GM21381 (cell line): ENCODE data around the gene ABCB6.

Source experiments
- ATAC-seq: cut with Tn5 transposase; IDR thresholded peaks from one replicate; pipeline ENCODE4 v1.9.1; 2021; ENCODE audit warnings: mild to moderate bottlenecking, moderate library complexity; ENCODE audit not compliant: unreplicated experiment

ABCB6 gene

GRCh38 chr2:219186754-219187456, 31.9 kb downstream of the ABCB6 start:
- no peak for ATAC-seq

GRCh38 chr2:219184121-219184520, 34.6 kb downstream of the ABCB6 start:
- ATAC-seq = no peak

DNA sequence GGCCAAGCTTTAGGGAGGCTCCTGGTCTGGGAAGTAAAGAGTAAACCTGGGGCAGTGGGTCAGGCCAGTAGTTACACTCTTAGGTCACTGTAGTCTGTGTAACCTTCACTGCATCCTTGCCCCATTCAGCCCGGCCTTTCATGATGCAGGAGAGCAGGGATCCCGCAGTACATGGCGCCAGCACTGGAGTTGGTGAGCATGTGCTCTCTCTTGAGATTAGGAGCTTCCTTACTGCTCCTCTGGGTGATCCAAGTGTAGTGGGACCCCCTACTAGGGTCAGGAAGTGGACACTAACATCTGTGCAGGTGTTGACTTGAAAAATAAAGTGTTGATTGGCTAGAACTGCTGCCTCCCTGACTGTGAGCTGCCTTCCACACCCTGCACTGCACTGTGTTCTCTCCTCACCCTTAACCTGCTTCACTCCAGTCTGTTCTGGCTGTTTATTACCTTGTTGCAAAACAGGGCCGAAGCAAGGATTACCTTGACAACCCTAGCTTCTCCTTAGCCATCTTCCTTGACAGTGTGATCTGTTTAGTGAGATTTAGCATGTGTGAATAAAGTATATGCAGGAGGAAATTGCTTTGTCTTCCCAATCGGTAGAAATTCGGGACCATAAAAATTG, 35.5 kb downstream of the ABCB6 start:
- no peak for ATAC-seq

- ATAC-seq = no peak
Observed at GRCh38 chr2:219182331-219183150, 36.2 kb downstream of the ABCB6 start.

- no peak for ATAC-seq
Observed at GRCh38 chr2:219181531-219181930, 37.2 kb downstream of the ABCB6 start.

DNA sequence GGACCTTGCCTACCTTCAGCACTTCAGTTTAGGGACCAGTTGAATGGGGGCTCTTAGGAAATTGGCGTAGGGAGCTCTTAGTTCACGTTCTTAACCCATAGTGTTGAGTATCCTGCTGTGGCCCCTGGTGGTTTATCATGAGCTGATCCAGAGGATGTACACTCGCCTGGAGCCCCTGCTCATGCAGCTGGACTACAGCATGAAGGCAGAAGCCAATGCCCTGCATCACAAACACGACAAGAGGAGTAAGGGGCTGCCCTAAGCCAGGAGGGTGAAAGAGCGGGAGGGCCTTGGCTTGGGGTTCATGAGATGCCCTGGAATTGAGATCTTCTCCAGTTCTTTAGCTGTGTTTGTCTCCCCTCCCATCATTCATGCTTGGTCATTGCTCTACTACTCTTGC, 37.8 kb downstream of the ABCB6 start:
- ATAC-seq = no peak

GRCh38 chr2:219179601-219180465, 38.9 kb downstream of the ABCB6 start:
- no peak for ATAC-seq

DNA sequence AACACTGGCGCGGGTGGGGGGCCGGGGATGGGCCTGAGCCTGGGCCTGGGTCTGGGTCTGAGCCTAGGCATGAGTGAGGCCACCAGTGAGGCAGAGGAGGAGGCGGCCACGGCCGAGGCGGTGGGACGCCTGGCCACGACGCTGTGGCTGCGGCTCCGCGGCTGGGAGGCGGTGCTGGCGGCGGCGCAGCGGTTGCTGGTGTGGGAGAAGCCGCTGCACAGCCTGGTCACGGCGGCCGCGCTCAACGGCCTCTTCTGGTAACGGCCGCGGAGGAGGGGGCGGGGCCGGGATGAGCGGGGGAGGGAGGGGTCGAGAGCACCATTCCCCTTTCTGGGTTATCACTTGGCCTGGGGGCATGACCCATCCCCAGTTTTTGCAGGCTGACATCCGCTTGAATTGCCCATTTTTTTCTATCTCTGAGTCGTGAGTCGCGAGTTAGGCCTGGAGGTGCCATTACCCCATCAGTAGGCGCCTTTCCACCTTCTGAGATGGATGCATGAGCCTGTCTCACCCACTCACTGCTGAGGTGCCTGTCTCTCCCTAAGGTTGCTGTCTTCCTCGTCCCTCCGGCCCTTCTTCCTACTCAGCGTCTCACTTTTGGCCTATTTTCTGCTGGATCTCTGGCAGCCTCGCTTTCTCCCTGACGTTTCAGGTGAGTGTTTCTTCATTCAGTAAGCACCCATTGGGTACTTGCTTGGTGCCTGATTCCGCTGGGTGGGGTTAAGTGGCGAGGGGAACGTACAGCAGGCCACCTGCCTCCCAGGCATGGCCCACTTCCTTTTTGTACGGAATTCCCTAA, 40.2 kb downstream of the ABCB6 start:
- ATAC-seq = peak; percentile 11

DNA sequence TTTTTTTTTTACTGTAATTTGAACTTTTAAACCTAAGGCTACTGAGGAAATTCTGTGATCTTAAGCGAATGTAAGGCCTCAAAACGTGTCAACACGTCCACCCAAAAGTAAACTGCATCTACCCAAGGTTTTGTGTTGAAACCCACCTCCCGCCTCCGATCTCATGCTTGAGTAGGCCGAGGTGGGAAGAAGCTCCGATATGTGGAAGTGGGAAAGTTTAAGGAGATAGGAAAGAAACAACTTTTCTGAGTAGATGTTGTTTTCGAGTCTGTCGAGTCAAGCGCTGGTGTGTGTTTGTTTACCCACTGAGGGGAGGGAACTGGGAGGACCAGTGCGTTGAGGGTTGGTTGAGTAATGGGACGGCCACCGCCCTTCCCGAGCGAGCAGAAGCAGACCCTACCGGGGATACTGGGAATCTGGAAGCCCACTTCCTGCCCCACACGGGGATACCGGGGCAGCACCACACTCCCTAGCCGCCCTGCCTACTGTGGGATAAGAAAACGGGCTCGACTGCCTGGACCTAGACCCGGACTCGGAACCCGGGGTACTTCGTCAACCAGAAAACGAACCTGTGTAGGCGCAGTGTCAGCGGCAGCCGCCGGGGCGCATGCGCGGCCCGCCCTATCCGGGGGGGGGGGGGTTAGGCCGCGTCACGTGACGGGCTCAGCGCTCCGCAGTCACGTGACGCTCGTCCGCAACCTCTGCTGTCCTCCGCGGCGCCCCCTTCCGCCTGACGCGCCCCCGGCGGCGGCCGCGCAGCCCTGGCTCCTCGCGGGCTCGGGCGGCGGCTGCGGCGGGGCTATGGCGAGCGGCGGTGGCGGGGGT, 41.0 kb downstream of the ABCB6 start, which contains the start of gene RETREG2:
Gene RETREG2, plus strand, starts transcription at position 724 of the 825 bp plus-strand sequence. Its CDS starts 78 bp downstream, at position 802.
- peak; percentile 47 for ATAC-seq

DNA sequence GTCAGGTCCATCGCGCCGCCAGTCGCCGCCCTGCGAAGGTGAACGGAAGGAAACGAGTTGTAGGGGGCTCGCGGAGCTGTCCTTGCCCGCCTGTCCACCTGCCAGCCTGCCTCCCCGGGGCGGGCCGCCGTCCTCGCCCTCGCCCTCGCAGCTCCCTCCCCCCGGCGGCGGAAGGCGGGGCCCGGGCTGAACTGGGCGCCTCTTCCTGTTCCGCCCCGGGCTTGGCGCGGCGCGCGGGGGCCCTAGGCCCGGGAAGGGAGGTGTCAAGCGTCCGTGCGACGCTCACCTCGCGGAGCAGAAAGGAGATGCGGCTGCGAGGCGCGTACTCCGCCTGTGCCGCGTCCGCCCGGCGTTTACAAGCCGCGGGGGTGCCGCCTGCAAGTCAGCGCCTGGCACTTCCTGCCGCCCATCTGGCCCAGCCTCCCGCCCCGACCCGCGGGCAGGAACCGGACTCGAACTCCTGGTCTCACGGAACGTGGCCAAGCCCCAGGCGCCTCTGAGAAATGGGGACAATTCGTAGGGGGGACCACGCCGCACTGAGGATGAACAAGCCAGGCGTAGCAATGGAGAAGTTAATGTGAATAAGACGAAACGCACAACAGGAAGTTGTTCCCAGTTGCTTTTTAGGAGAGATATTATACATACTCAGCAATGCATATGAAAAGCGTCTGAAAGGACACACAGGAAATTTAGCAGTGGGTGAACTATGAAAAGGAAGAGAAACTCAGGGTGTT, 41.8 kb downstream of the ABCB6 start, which contains the start of gene CNPPD1:
Gene CNPPD1, minus strand, starts transcription at position 108 of the 734 bp plus-strand sequence. Its CDS starts 97 bp downstream, at position 11.
- peak; percentile 63 for ATAC-seq

- ATAC-seq = peak; percentile 14
Observed at GRCh38 chr2:219175928-219176817, 42.6 kb downstream of the ABCB6 start.

DNA sequence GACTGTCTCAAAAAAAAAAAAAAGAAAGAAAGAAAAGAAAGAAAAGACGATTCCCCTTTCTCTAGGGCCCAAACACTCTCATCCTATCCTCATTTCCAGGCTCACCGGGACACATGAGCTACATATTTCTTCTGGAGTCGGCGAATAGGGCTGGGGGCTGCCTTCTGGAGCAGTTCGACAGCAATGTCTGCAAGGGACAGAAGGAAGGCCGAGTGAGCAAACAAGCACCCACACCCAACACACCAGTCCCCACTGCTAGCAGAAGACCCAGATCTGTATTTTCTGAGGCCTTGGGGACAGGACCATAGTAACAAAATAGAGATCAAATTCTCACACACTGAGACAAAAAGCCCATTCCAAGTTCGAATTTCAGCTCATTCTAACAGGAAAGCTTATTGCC, 43.3 kb downstream of the ABCB6 start:
- ATAC-seq = no peak

DNA sequence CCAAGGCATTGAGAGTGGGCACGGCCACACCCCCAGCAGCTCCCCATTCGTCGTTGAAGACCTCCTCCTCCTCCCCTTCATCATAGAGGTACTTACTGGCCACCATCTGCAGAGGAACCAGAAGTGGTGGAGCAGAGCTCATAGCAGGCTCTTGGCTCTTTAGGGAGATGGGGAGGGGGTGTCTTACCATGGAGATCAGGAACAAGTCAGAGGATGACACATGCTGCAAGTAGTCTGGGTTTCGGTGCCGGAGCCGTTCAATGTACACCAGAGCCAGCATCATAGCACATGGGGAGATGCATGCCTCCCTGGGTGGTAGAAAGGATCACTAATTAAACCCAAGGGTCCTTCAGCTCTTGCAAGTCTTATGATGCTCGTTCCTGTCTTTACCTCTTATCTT, 44.0 kb downstream of the ABCB6 start:
- ATAC-seq = no peak

DNA sequence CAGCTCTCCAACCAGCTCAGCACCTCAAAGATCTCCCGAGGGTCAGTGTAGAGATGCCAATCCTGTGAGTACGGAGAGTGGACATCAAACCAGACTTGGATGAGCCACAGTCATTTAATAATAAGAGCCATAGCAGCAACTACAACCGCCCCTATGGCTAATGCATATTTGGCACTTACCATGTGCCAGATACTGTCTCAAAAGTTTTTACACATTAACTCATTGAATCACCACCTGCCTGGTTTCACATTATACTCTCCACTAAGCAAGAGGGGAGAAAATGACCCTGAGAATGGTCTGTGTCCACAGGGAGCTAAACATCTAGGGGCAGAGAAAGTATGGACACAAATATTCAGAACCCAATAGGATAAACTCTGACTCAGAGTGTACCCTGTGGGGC, 44.6 kb downstream of the ABCB6 start:
- no peak for ATAC-seq

DNA sequence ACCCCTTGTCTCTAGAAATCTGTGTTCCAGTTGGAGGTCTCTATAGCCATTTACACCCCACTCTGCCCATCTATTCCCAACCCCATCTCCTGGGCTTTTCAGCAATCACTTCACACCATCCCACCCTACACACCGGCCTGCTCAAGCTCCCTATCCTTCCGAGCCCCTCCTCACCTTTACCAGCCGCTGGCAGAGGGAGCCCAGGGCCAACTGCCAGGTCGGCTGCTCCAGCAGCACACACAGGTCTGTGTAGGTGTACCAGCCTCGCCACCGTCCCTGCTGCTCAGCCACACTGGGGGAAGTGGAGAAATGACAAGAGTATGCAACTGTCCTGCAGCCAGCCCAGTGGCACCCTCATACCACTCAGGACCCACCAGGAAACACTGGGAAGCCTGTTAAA, 45.6 kb downstream of the ABCB6 start:
- no peak for ATAC-seq

DNA sequence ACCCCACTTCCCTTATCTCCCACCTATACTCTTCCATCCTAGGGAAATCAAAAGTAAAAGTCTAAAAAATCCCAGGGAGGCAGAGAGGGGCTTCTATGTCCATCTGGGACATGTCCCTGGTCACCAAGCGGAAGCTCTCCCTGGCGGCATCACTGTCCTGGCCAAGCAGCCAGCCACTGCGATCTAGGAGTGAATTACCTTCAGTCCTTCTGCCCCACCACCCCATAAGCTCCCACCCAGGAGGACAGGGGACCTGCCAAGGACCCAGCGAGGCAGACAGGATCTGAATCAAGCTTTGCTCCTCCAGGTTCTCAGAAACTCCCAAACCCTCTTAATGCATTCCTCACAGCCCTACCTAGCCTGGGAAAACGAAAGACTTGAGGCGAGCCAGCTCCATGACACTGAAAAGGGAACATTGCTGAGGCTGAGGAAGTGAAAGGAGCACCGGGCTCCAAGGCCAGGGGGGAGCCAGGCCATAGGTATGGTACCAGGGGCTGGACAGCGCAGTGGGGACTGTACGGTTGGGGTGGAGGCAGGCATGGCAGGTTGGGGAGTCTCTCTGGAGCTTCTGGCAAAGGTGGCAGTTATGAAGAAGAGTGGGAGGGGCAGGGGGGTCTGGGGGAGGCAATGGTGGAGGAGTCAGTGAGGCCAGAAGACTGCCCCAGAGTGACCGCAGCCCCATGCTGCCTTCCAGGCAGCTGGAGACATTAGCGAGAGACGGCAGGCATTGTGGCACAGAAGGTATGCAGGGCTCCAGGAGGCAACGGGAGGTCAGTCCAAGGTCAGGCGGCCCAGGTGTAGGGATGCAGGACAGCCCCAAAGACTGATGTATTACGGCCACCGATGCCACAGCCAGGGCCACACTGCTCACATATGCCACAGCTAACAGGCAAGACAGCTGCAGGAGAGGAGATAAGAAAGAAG, 46.3 kb downstream of the ABCB6 start:
- no peak for ATAC-seq
